Adrenal gland (tissue), 12 donors: ENCODE data around the gene NPIPB8. TPM values are rescaled to one million over a fixed set of nuclear protein-coding genes. Genes with fewer than 3 reads are reported as not detected.
"Not testable (repeated sequence)": the region's sequence is repeated elsewhere in the genome, so short reads cannot be mapped to it uniquely, and the experiment has no call there.

Experiments
- DNase-seq, 7 donors: peaks; one replicate each; pipeline ENCODE4 v3.0.0-alpha.2; 2019 to 2020
- H3K27ac ChIP-seq, 5 donors: fragments of 200-600 bp; sonication (generic) in 4 of 5; 1 replicate in 3 of 5; 2 replicates in 2 of 5; pipeline versions ENCODE4 v1.5.1 to v1.8.0; 2016 to 2020; ENCODE audit warnings: mild to moderate bottlenecking in 1 of 5
- H3K27me3 ChIP-seq: fragments of 200-600 bp; 2 replicates; pipeline ENCODE4 v1.8.0; 2021
- H3K36me3 ChIP-seq, 2 donors: fragments of 200-600 bp; replicated peaks in 1 of 2; 1 replicate in 1 of 2; 2 replicates in 1 of 2; pipeline versions ENCODE4 v1.5.1 to v1.8.0; 2018 to 2022
- H3K4me1 ChIP-seq, 2 donors: fragments of 200-600 bp; replicated peaks in 1 of 2; 1 replicate in 1 of 2; 2 replicates in 1 of 2; pipeline versions ENCODE4 v1.5.1 to v1.8.0; 2018 to 2021
- H3K4me3 ChIP-seq, 4 donors: fragments of 200-600 bp; sonication (generic) in 3 of 4; one replicate each; pipeline ENCODE4 v1.5.1; 2016 to 2018
- H3K9me3 ChIP-seq, 3 donors: fragments of 200-600 bp; sonication (generic) in 1 of 3; replicated peaks in 1 of 3; 1 replicate in 2 of 3; 2 replicates in 1 of 3; pipeline versions ENCODE4 v1.5.1 to v1.8.0; 2016 to 2021
- WGBS, 4 donors: extraction: QIAGEN DNeasy Blood & Tissue Kit in 2 of 4; methylation state at CpG; one replicate each; pipeline versions ENCODE4 v1.1.5 to v1.1.7; 2013 to 2017; 5-methylcytosine and 5-hydroxymethylcytosine counted together
- intact Hi-C, 2 donors: fragments of 100-400 bp; cut with DNase I; formaldehyde crosslinking; loops; one replicate each; pipeline versions ENCODE4 v1.14.1 to v1.15.0; 2022 to 2023
- polyA plus RNA-seq, 3 donors: library from polyadenylated mRNA; stranded (reverse); fragments of 200-250 nt in 2 of 3; fragments of 350-450 nt in 1 of 3; fragmentation: Illumina TruSeq in 1 of 3; extraction: RNeasy Lipid Tissue Mini Kit (QIAGEN cat#74804) in 1 of 3; gene quantifications; one replicate each; pipeline ENCODE4 v1.2.3, GENCODE V29; 2013 to 2014
- total RNA-seq, 9 donors: library from RNA; depleted of rRNA in 4 of 9; stranded (reverse); fragments of >200 nt in 4 of 9; fragments of 120-200 nt in 1 of 9; fragmentation: NEBNext Ultra II Directional in 1 of 9; extraction: Animal tissue kit (Norgen Biotek cat#: 25700) in 1 of 9; gene quantifications; one replicate each; pipeline versions ENCODE4 v1.1.0 to v1.2.4, GENCODE V29; 2013 to 2023
- donor health status: healthy with polysubstance abuse.
- donor health status: Bipolar disorder and iron deficiency.
- donor health status: DM: yes; HTN: yes; CAD: no.
- donor health status: DM: no; HTN: no; CAD: no.
- donor health status: DM: no; HTN: no; CAD: no.
- donor health status: DM: yes; HTN: yes; CAD: no.

The NPIPB8 gene
- total and polyA plus RNA-seq, 12 donors = 1.8 TPM; not detected in 11

DNA sequence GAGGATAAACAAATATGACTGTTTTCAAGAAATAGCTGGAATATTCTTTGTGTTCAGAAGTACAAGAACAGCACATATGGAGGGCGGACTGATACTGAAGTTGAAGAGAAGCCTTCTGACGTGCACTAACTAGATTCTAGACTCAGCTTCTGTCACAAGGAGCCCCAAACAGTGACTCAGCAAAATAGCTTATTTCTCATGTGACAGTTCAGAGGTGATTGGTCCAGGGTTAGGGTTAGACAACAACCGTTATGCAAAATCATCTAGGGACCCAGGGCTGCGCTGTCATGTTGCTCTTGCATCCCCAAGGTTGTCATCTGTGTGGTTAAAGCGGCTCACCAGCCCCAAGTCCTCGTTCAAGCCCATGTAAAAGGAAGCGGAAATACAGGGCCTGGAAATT, 29.6 kb downstream of the NPIPB8 start:
- H3K27ac ChIP-seq, H3K36me3 ChIP-seq, H3K4me3 ChIP-seq, H3K27me3 ChIP-seq, DNase-seq, intact Hi-C loops, H3K9me3 ChIP-seq, H3K4me1 ChIP-seq: not testable (repeated sequence)
- no CpG with 5 or more reads among the region's 7 CpGs for WGBS, 4 donors

DNA sequence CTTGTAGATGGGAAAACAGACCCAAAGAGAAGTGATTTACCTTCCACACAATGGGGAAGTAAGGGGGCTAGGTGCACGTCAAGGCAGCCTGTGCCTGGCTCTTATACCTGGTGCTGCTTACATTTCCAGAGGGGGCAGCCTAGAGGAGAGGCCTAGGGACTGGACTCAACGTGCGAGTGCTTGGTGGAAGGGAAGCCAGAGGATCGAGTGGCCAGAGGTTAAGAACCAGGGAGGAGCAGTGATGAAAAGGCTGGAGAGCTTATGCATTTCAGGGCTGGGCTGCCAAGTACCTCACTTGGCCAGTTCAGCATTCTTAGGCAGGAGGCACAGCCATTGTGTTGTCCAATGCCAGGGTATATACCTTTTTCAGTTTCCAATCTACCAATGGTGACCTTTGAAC, 30.3 kb downstream of the NPIPB8 start:
- H3K27ac ChIP-seq, H3K4me1 ChIP-seq, H3K36me3 ChIP-seq, DNase-seq, H3K27me3 ChIP-seq, intact Hi-C loops, H3K9me3 ChIP-seq, H3K4me3 ChIP-seq: not testable (repeated sequence)
- WGBS, 4 donors = no CpG with 5 or more reads among the region's 4 CpGs

DNA sequence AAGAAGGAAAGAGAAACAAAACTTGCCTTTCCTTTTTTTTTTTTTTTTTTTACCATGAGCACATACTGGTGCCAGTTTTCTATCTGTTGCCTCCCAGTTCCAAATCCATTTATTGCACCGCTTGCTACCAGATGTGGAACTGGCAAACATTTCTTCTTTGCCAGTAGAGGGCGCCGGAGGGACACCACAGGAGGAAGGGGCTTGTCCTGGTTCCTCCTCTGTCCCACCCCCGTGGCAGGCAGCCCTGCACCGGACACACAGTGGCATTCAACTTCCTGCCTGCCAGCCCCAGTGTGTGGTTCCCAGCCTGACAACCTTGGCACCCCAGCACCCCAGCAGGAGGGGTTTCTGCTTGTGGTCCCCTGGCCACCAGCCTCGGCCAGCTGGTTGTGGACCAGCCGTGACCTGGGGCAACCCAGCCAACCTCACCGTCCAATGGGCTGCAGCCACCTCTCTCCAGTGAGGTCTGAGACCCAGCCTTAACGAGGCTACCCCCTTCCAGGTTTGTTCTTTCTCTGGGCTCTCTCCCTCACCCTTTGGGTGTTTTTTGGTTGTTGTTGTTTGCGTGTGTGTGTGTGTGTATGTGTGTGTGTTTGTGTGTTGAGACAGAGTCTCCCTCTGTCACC, 50.6 kb downstream of the NPIPB8 start:
- intact Hi-C loops, H3K36me3 ChIP-seq, H3K4me1 ChIP-seq, H3K9me3 ChIP-seq, H3K27me3 ChIP-seq, H3K4me3 ChIP-seq, DNase-seq, H3K27ac ChIP-seq: not testable (repeated sequence)
- 56 to 67% methylated on average over 1 of the region's 10 CpGs; no CpG with 5 or more reads in 2 of the 4 donors for WGBS, 4 donors

DNA sequence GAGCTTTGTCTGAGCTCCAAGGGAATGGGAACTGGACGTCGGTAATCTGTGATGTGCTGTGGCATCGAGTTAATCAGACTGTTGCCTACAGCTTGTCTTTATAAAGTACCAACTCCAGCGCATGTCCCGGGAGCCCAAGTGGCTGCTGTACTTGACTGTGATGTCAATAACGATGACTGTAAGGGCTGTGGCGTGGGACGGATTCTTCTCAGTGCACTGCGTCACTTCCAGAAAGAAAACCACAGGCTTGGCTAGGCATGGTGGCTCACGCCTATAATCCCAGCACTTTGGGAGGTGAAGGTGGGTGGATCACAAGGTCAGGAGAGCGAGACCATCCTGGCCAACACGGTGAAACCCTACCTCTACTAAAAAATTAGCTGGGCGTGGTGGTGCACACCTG, 51.6 kb downstream of the NPIPB8 start:
- H3K27me3 ChIP-seq, H3K27ac ChIP-seq, intact Hi-C loops, H3K9me3 ChIP-seq, H3K4me3 ChIP-seq, H3K36me3 ChIP-seq, H3K4me1 ChIP-seq, DNase-seq: not testable (repeated sequence)
- 80 to 90% methylated on average over 1 to 2 of the region's 13 CpGs; no CpG with 5 or more reads in 2 of the 4 donors for WGBS, 4 donors

DNA sequence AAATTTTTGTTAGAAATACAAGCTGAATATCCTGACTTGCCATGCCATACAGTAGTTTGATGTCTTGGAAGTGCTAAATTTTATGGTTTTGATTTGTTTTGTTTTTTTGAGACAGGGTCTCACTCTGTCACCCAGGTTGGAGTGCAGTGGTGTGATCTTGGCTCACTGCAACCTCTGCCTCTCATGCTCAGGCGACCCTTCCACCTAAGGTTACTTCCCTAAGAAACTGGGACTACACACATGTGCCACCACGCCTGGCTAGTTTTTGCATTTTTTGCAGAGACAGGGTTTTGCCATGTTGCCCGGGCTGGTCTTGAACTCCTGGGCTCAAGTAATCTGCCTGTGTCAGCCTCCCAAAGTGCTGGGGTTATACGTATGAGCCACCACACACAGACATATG, 53.9 kb downstream of the NPIPB8 start:
- H3K9me3 ChIP-seq, H3K36me3 ChIP-seq, DNase-seq, H3K27ac ChIP-seq, H3K4me1 ChIP-seq, intact Hi-C loops, H3K4me3 ChIP-seq, H3K27me3 ChIP-seq: not testable (repeated sequence)
- 72 to 85% (median 84%) methylated on average over 2 to 3 of the region's 4 CpGs; no CpG with 5 or more reads in 1 of the 4 donors for WGBS, 4 donors

DNA sequence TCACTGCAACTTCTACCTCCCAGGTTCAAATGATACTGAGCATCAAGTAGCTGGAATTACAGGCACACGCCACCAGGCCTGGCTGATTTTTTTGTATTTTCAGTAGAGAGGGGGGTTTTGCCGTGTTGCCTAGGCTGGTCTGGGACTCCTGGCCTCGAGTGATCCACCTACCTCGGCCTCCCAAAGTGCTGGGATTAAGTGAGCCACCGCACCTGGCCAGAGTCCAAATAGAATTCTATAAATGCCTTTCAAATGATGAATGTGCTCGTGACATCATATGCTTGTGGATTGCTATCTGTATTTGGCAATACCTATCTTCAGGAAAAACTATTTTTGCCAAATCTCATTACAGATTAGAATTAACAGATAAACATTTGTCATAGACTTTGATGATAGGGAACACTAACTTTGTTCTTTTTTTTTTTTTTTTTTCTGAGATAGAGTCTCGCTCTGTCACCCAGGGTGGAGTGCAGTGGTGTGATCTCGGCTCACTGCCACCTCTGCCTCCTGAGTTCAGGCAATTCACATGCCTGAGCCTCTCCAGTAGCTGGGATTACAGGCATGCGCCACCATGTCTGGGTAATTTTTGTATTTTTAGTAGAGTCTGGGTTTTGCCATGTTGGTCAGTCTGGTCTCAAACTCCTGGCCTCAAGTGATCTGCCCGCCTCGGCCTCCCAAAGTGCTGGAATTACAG, 55.5 kb downstream of the NPIPB8 start:
- WGBS, 4 donors = no CpG with 5 or more reads among the region's 11 CpGs
- H3K9me3 ChIP-seq, intact Hi-C loops: not testable (repeated sequence)

DNA sequence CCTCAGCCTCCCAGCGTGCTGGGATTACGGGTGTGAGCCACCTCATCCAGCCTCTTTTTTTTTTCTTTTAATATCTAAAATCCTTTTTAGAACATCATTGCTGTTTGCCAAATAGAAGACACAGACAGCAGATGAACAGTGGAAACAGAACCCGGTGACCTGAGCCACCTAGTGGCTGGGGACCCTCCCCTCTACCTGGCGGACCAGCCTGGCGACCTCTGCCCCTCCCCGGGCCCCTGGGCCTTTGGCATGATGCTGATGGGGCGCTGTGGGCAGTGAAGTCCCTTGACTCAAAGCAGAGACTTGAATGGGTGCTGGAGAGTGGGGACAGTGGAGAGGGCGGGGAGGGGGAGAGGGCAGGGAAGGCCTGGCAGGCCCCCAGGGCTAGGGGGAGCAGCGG, 61.9 kb downstream of the NPIPB8 start:
- intact Hi-C loops, H3K27me3 ChIP-seq, H3K27ac ChIP-seq, H3K9me3 ChIP-seq, H3K4me1 ChIP-seq, DNase-seq, H3K36me3 ChIP-seq, H3K4me3 ChIP-seq: not testable (repeated sequence)
- 93 to 100% methylated on average over 2 of the region's 9 CpGs; no CpG with 5 or more reads in 2 of the 4 donors for WGBS, 4 donors

More for the DNA sequence above, 55.5 kb downstream of the NPIPB8 start:
- not testable (repeated sequence) for H3K4me1 ChIP-seq, DNase-seq, H3K27ac ChIP-seq, H3K36me3 ChIP-seq, H3K4me3 ChIP-seq, H3K27me3 ChIP-seq

DNA sequence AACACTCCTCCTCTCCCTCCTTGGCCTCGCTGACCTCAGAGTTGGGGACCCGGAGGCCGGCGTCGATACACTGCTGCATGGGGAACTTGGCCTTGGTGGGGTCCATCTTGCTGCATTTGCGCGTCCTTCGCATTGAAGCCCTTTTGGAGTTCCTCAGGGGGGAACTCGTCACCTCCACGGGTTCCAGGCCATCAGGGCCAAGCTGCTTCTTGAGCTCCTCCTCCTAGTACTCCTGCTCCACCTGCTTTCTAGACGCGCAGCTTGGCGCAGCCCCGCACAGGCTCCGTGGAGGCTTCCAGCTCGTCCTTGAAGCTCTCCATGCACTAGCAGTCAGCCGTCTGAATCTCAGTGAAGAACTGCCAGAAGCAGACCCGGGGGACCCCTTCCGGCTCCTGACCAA, 62.5 kb downstream of the NPIPB8 start:
- H3K4me1 ChIP-seq, H3K36me3 ChIP-seq, H3K4me3 ChIP-seq, H3K9me3 ChIP-seq, intact Hi-C loops, DNase-seq, H3K27me3 ChIP-seq, H3K27ac ChIP-seq: not testable (repeated sequence)
- 80 to 81% methylated on average over 14 to 16 of the region's 19 CpGs; no CpG with 5 or more reads in 2 of the 4 donors for WGBS, 4 donors

DNA sequence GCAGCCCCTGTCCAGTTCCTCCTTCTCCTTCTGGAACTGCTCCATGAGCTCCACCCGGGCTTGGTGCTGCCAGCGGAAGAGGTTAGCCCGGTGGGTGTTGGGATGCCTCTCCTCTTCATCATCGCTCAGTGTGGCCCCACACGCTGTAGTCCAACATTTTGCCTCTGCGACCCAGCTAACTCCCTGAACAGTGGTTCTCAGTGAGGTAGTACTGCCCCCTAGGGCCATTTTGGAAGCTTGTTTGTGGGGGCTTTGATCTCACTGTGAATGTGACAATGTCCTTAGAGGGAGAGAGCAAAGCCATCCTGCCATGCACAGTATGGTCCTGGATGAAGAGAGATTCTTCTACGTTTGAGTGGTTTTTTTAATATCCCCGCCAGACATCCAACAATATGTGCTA, 63.5 kb downstream of the NPIPB8 start:
- H3K36me3 ChIP-seq, H3K27me3 ChIP-seq, H3K4me1 ChIP-seq, H3K9me3 ChIP-seq, H3K4me3 ChIP-seq, DNase-seq, intact Hi-C loops, H3K27ac ChIP-seq: not testable (repeated sequence)
- no CpG with 5 or more reads among the region's 8 CpGs for WGBS, 4 donors

DNA sequence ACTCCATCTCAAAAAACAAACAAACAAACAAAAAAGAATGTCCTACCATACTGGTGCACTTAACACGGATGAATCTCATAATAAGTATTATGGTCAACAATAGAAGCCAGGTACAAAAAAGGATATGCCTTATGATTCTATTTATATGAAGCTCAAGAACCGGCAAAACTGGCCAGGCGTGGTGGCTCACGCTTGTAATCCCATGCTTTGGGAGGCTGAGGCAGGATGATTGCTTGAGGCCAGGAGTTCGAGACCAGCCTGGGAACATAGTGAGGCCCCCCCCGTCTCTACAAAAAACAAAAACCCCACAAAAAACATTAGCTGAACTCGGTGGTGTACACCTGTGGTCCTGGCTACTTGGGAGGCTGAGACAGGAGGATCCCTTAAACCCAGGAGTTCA, 66.4 kb downstream of the NPIPB8 start:
- H3K9me3 ChIP-seq, H3K36me3 ChIP-seq, H3K4me1 ChIP-seq, DNase-seq, H3K27ac ChIP-seq, intact Hi-C loops, H3K27me3 ChIP-seq, H3K4me3 ChIP-seq: not testable (repeated sequence)
- WGBS, 4 donors = 80% methylated on average over 3 to 6 of the region's 7 CpGs; no CpG with 5 or more reads in 2 of the 4 donors
